GM18951 (cell line): ENCODE results near the gene MIGA1.

Experiments
- POLR2A ChIP-seq: IDR thresholded peaks from 4 replicates; pipeline ENCODE4 v1.6.1; 2011; ENCODE audit warnings: mild to moderate bottlenecking; ENCODE audit not compliant: insufficient read length, insufficient read depth; ENCODE audit errors: extremely low read depth
- in situ Hi-C: fragments of 300-500 bp; cut with MboI; formaldehyde crosslinking; loops from one replicate; pipeline ENCODE4 v1.12.0; 2022; ENCODE audit warnings: low sequenced_read_pairs, mixed read lengths, inconsistent platforms; ENCODE audit not compliant: unreplicated experiment

MIGA1 gene

GRCh38 chr1:77841574-77841973, 62.1 kb downstream of the MIGA1 start:
- TF ChIP-seq POLR2A: no peak
- in situ Hi-C loops: no loop called here

DNA sequence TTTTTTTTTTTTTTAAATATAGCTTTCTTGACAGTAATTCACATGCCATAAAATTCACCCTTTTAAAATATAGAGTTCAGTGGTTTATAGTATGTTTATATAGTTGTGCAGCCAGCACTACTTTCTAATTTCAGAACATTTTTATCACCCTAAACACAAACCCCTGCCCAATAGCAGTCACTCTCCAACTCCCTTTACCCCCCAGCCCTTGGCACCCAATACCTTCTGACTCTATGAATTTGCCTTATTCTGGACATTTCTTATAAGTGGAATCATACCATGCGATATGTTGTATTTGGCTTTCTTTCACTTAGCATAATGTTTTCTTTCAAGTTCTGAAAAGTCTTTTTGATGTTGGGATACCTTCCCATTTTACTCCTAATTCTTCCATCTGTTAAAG, 66.5 kb downstream of the MIGA1 start:
- in situ Hi-C loops: no loop called here
- TF ChIP-seq POLR2A: no peak

DNA sequence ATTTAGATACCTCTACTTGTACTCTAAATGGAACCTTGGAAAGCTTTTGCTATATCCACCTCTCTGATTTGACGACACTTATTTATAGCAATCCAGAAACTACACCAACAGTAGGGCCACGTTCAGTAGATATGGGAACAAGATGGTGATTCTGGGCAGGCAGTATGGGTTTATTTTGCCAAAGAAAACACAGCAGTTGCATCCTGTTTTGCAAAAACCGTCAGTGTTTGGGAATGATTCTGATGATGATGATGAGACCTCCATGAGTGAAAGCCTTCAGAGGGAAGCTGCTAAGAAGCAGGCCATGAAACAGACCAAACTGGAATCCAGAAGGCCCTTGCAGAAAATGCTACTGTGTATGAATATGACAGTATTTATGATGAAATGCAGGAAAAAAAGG, 67.5 kb downstream of the MIGA1 start:
- in situ Hi-C loops: no loop called here
- no peak for TF ChIP-seq POLR2A

DNA sequence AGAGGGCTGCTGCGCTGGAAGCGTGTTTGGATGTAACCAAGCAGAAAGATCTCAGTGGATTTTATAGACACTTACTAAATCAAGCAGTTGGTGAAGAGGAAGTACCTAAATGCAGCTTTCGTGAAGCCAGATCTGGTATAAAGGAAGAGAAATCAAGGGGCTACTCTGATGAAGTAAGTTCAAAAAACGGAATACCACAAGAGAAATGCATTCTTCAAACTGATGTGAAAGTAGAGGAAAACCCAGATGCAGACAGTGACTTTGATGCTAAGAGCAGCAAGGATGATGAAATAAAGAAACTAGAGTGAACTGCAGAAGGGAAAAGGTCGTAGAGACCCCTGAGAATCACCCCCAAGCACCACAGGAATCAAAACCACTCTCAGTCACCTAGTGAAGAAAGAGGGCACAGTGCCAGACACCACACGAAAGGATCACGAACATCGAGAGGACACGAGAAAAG, 68.2 kb downstream of the MIGA1 start:
- in situ Hi-C loops: no loop called here

DNA sequence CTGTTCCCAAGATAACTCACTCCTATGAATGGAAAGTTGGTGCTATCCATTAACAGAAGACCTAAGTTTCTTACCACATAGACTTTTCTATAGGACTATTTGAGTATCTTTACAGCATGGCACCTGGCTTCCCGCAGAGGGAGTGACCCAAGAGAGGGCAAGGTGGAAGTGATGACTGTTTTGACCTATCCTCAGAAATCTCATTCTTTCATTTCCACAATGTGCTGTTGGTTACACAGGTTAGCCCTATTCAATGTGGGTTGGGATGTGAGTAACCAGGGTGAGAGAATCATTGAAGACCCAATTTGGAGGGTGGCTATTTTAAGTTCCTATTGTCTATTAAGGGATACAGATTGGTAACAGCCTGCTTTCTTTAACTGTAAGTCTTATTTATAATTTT, 70.6 kb downstream of the MIGA1 start:
- no peak for TF ChIP-seq POLR2A
- in situ Hi-C loops: no loop called here

More for the DNA sequence above, 68.2 kb downstream of the MIGA1 start:
- no peak for TF ChIP-seq POLR2A

- no peak for TF ChIP-seq POLR2A
- in situ Hi-C loops: no loop called here
Measured at GRCh38 chr1:77857552-77857951, 78.1 kb downstream of the MIGA1 start.

DNA sequence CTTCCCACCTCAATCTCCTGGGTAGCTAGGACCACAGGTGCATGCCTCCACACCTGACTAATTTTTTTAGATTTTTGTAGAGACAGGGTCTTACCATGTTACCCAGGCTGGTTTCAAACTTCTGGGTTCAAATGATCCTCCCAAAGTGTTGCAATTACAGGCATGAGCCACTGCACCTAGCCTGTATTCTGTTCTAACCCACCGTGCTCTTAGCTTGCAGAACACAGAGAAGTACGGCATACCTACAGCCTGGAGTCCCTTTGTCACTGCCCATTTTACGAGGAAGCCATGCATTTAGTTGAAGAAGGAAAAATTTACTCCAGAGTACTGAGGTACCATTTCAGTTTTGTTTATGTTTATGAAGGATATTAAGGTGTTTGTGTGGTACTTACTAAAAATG, 79.3 kb downstream of the MIGA1 start:
- in situ Hi-C loops: no loop called here
- no peak for TF ChIP-seq POLR2A

DNA sequence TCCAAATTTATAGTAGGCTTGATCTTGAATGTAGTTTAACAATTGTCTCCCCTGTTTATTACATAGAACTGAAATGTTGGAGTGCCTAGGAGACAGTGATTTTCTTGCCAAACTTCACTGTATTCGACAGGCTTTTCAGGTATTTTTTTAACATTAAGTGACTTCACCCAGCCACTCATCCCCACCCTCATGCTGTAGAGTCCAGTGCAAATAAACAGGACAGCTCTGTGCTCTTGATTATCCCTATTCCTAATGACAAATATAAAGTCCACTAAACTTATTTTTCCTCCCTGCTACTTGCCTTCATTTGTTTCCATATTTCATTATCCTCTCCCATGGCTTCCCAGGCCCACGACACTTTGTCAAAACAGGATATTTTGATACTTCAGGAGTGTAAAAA, 79.8 kb downstream of the MIGA1 start:
- no peak for TF ChIP-seq POLR2A
- in situ Hi-C loops: no loop called here

GRCh38 chr1:77866296-77866695, 86.8 kb downstream of the MIGA1 start:
- no peak for TF ChIP-seq POLR2A
- in situ Hi-C loops: no loop called here

DNA sequence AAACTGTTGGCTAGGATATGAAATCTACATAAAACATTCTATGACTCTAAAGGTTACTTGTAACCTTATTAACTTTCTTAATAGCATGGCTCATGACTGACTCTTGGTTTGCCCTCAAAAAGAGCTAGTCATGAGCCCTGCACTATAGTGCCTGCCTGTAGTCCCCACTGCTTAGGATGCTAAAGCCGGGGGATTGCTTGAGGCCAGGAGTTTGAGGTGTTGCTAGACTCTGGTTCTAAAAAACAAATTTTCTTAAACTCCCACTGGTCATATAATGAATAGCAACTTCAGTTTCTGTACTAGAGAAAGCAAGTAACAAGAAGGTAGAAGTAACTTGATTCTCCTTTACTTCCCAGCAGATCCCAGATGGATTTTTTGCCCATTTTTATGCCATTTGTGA, 93.2 kb downstream of the MIGA1 start:
- in situ Hi-C loops: no loop called here
- TF ChIP-seq POLR2A: no peak

DNA sequence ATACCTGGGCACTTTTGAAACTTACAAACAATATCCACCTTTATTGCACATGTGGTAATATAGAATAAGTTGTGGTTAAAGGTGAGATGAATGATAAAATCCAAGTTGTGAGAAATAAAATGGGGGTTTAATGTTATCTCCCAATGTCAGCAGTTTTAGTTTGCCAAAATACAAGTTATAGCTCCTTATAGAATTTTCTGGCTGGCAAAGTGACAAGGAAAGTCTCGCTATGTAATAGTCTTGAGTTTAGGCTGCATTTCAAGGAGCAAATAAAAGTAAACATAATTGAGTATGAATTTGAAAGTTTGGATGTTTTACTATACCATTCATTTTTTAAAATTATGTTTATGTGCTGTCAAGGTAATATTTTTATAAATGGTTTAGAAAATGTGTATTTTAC, 94.0 kb downstream of the MIGA1 start:
- in situ Hi-C loops: no loop called here
- no peak for TF ChIP-seq POLR2A

GRCh38 chr1:77874804-77875445, 95.5 kb downstream of the MIGA1 start:
- in situ Hi-C loops: no loop called here
- TF ChIP-seq POLR2A: no peak

GRCh38 chr1:77876884-77877283, 97.4 kb downstream of the MIGA1 start:
- no peak for TF ChIP-seq POLR2A
- in situ Hi-C loops: no loop called here

GRCh38 chr1:77881061-77881460, 101.6 kb downstream of the MIGA1 start:
- in situ Hi-C loops: no loop called here
- TF ChIP-seq POLR2A: no peak

DNA sequence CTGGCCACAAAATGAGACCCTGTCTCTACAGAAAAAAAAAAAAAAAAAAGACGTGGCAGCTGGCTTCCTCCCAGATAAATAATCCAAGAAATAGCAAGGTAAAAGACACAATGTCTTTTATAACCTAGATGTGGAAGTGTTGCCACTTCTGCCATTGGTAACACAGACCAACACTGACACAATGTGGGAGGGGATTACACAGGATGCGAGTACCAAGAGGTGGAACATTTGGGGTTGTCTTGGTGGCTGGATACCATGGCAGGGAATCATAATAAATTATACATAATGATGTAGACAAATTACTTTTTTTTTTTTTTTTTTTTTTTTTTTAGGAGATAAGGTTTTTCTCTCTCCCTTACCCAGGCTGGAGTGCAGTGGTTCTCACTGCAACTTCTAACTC, 103.0 kb downstream of the MIGA1 start:
- TF ChIP-seq POLR2A: no peak
- in situ Hi-C loops: no loop called here

DNA sequence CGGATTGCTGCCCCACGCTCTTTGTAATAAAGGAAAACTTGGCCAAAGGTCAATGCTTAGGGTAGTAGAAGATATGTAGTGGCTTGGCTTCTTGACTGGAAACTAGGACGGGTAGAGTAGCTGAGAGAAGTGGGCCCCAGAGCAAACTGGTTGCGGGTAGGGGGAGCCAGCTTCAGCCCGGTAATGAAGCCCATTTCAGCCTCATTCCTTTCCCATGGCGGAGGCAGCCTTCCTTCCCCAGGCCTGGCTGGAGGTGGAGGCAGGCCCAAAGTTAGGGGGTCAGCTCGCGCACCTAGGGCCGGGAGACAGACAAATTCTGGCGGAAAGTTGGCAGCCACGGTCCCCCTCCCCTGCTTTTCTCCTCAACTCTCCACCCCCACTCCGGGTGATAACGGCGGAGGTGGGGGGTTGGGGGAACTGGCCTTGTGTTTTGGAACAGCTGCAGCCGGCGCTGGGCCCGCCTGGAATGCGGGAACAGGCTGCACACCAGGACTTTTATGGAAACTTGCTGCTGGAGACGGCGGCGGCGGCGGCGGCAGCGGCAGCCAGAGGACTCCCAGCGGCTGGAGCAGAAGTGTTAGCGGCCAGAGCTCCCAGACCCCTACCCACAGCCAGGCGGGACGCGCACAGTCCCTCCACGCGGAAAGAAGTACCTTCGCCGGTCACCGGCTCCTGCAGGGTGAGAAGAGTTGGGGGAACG, 108.8 kb downstream of the MIGA1 start, which contains the start of gene NEXN:
TSS of gene NEXN (plus strand) at position 544 of the 700 bp plus-strand sequence. CDS start 27,483 bp downstream, outside the sequence.
- in situ Hi-C loops: no loop called here
- TF ChIP-seq POLR2A: no peak
